Fibroblast of skin of abdomen (primary cell): Measurements from ENCODE around the gene ARID1B.

Experiments
- DNase-seq: peaks from one replicate; pipeline ENCODE4 v3.0.0-alpha.2; 2013

The ARID1B gene

GRCh38 chr6:156881687-156882629 lies 104.8 kb downstream of the ARID1B start:
- DNase-seq, result peak; percentile 10

DNA sequence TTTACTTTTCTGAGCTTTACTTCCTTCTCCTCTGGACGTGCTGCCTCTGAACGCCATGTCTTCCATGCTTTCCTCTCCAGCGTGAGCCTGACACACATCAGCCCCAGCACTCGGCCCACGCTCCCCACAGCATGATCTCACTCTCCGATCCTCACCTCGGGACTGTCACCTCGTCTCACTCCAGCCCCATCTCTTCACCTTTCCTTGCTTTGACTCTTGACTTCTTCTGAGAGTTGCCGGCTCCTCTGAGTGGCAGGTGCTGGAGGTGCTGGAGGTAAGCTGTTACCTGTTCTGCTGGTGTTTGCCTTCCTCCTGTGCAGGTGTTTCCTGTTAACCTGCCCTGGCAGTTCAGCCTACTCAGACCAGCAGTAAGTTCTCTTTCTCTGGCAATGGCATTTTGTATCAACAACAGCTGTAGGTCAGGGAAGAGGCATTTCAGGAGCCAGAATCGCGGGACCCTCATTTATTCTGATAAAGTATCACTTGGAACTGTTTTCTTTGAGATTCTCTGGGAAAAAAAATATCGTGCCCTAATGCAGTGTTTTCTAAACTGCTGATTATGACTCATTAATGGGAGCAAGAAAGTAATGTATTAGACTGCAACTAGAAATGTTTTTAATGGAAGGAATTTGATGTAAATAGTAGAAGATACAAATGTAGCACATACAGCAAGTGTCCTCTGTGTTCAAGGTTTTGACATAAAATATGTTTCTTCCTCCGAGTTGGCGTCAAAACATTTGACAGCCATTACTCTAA lies 106.5 kb downstream of the ARID1B start:
- DNase-seq, result no peak

- no peak for DNase-seq
Observed at GRCh38 chr6:156884306-156884705, 107.1 kb downstream of the ARID1B start.

DNA sequence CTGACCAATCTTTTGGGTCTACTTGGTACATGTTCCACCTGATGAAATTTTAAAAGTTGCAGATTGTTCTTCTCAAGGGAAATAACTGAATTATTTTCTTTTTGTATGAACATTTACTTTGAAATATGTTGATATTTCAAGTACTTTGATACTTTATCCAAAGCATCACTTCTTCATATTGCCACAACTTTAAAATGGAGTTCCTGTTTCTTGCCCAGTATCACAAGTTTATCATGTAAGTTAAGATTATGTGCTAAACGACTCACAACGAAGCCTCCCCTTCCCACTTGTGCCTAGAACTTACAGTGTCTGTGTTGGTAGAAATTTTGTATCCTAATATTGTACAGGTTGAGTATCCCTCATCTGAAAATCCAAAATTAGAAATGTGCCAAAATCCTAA lies 108.4 kb downstream of the ARID1B start:
- no peak for DNase-seq

- DNase-seq, result no peak
Observed at GRCh38 chr6:156886409-156886808, 109.2 kb downstream of the ARID1B start.

- no peak for DNase-seq
Observed at GRCh38 chr6:156887623-156888269, 110.6 kb downstream of the ARID1B start.

DNA sequence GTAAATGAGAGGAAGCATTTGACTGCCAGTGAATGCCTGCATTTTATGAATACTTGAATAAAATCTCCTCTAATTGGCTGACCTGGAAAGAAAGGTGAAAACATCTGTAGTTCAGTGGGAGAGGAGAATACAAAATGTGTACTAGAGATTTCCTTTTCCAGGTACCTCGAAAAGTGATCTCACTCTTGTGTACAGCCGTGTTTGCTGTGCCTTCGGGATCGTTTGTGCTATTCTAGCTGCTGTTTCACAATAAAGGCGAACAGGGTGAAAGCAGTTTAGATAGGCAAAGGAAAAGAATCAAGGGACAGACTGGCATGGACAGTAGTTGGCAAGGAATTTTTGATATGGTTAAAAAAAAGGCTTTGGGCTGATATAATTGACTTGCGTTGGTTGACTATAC lies 112.3 kb downstream of the ARID1B start:
- DNase-seq, result no peak

- no peak for DNase-seq
Observed at GRCh38 chr6:156889986-156890385, 112.8 kb downstream of the ARID1B start.

DNA sequence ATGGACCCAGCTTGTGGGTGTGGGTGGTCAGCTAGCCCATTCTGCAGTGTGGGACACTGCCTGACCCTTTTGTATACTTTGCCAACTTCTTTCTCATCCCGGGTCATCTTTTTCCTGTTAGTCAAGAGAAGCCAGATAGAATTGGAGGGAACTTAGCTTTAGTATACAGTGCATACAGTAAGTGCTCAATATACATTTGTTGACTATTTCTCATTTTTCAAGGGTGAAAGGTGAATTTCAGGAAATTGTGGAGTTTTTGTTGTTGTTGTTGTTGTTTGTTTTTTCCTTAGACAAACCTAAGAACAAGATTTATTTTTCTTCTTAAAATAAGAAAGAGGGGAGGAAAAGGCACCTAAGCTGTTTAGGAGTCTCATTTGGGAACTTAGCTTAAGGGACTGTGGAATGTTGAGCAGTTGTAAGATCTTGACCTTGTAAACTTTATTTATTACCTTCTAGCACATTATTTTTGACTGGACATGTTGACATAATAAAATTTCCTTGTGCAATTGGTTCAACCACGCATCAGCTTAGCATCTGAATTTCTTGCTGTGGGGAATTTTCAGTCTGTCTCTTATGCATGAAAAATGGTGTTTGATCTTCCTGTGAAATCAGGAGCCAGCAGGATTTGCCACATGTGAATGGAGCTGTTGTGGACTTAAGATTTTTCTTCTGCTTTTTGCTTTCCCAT lies 113.6 kb downstream of the ARID1B start:
- peak; percentile 27 for DNase-seq

- no peak for DNase-seq
Observed at GRCh38 chr6:156897907-156898531, 120.8 kb downstream of the ARID1B start.

GRCh38 chr6:156899071-156899470 lies 121.9 kb downstream of the ARID1B start:
- DNase-seq, result no peak

DNA sequence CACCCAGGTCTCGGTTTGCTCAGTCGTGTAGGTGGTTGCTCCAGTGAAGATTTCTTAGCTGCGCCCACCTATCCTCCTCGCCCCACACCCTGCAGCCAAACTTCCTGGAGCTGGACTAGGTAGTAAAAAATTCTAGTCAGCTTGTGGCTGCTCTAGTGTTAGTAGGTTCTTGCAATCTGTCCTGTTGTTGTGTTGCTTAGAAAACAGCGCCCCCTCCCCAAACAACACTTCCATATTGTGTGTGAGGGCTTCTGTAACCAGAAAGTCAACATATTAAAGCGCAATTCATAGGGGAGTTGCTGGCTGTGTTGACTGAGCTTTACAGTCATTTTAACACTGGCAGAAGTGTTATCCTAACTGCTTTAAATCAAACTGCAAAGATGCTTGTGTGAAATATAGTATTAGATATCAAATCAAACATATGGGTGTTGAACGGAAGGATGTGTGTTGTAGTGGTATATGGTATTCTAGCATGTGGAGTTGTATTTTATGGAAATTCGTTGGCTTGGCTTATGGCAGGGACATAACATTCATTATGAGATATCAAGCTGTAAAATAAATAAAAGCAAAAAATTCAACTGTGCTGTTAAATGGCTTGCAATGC lies 122.5 kb downstream of the ARID1B start:
- DNase-seq, result no peak

DNA sequence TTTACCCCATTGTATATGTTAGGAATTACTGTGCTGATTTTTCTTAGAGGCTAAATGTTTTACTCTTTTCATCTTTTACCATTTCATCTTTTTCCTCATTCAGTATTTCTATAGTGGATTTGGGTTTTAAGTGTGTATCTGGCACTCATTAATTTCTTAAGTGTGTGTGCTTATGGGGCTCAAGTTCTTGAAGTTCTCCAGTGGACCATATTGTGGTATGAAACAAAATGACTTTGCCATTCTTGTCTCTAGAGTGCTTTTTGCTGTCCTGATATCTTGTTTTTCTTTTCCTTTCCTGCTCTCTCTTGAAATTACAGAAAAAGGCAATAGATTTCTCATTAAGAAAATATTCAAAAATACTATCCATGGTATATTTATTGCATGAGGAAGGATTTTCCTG lies 123.1 kb downstream of the ARID1B start:
- DNase-seq, result no peak

- no peak for DNase-seq
Observed at GRCh38 chr6:156901309-156902019, 124.3 kb downstream of the ARID1B start.

DNA sequence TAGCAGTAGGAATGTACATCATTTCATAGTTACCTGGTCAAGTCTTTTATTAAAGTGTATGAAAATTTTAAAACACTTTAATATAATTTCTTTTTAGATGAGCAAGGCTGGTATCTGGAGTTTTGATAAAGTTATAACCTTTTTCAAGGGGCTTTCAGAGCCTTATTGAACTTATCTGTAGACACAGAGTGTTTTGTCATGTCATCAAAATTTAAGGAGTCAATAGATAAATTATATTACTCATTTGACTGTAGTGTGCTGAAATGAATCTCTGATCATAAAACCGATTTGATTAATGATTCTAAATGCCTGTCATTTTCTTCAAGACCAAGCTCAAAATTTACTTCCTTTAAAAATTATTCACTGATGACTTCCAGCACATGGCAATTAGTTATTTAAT lies 125.6 kb downstream of the ARID1B start:
- no peak for DNase-seq

GRCh38 chr6:156904176-156904967 lies 127.2 kb downstream of the ARID1B start:
- DNase-seq, result no peak

DNA sequence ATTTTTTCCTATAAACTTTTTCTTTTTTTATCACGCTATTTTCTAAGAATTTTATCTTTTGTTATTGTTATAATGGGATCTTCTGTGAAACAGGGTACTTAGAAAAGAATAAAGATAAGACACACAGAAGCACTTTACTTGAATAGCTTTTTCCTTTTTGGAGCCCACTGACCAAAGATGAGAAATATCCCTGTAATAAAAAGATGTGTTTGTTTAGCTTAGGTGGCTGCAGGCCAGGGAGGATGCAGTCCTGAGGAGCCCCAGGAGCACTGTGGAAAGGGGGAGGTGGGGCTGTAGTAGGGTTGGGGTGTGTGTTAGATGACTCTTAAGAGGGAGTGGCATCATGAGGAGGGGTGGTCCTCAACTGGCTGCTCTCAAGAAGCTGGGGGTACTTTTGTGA lies 128.6 kb downstream of the ARID1B start:
- no peak for DNase-seq

DNA sequence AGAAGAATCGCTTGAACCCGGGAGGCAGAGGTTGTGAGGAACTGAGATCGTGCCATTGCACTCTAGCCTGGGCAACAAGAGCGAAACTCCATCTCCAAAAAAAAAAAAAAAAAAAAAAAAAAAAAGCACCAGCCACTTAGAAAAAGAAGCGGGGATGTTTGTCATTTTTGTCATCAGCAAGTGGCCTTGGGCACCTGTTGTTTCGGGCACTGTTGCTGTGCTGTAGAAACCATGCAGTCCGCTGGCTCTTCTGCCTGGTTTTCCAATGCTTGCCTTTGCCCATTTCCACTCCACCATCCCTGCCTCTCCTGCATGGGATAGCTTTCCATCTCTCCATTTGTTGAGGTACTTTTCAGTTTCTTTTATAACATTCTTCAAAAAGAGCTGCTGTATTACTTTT lies 129.3 kb downstream of the ARID1B start:
- DNase-seq, result no peak

DNA sequence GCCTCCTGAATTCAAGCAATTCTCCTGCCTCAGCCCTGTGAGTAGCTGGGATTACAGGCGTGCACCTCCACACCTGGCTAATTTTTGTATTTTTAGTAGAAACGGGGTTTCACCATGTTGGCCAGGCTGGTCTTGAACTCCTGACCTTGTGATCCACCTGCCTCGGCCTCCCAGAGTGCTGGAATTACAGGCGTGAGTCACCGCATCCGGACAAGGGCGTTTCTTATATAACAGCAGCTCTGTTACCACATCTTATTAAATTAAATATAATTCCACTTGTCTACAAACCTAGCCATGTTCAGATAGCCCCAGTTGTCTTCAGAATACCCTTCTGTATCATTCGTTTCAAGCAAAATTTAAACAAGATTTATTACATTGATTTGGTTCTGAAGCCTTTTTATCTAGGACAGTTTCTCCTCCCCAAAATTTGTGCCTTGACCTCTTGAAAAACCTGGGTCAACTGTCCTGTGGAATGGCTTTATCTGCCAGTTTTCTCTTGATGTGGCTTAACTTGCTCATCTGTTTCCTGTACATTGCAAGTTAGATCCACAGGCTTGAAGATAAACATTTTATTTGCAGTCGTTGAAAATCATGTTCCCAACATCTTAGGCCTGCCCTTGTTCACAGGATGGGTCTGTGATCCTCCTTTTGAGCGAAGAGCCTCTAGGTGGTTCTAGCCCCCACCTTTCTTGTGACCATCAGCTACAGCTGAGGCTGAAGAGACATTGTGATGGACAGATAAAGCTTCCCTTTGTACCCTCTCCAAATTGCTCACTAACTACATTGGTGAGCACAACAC lies 132.2 kb downstream of the ARID1B start:
- no peak for DNase-seq

DNA sequence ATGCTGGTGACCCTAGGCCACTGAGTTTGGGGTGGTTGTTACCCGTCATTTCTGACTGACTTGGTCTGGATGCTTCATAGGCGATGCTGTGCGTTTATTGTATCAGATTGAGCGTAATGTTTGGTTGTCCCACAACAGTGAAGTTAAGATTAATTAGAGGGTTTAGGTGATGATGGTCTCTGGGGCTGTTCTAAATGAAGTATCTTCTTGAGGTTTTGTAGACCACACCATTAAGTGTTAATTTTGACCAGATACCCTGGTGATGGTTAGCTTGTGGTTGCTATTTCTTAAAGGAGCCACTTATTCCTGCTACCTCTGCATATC lies 132.8 kb downstream of the ARID1B start:
- DNase-seq, result no peak
